Measurements from ENCODE around the gene CNBD2.
"Not testable (repeated sequence)": the region's sequence is repeated elsewhere in the genome, so short reads cannot be mapped to it uniquely, and the experiment has no call there.

Gene CNBD2
- total RNA-seq: 0.43 to 1.9 (median 1.0) reads per million in 18 experiments

GRCh38 chr20:35967979-35968640 lies at the start of gene CNBD2:
TSS of gene CNBD2 (plus strand) at chr20:35968590. CDS start at chr20:35968763, 173 bp downstream.
- DNase-seq: no peak

GRCh38 chr20:35920523-35920922 lies 47.9 kb upstream of the CNBD2 start:
- no peak for DNase-seq

- no peak for DNase-seq
Measured at GRCh38 chr20:35929301-35929700, 39.1 kb upstream of the CNBD2 start.

GRCh38 chr20:35934050-35934449 lies 34.3 kb upstream of the CNBD2 start:
- DNase-seq: no peak

GRCh38 chr20:35939264-35939663 lies 29.1 kb upstream of the CNBD2 start:
- no peak for DNase-seq

- no peak for DNase-seq
Measured at GRCh38 chr20:35941620-35942019, 26.8 kb upstream of the CNBD2 start.

GRCh38 chr20:35942243-35942642 lies 26.1 kb upstream of the CNBD2 start:
- DNase-seq: peak; percentile 28 to 32

GRCh38 chr20:35947489-35947888 lies 20.9 kb upstream of the CNBD2 start:
- DNase-seq: no peak

GRCh38 chr20:35947907-35948306 lies 20.5 kb upstream of the CNBD2 start:
- no peak for DNase-seq

GRCh38 chr20:35950093-35950492 lies 18.3 kb upstream of the CNBD2 start:
- no peak for DNase-seq

GRCh38 chr20:35952080-35952479 lies 16.3 kb upstream of the CNBD2 start:
- not testable (repeated sequence) for DNase-seq

GRCh38 chr20:35952480-35953386 lies 15.7 kb upstream of the CNBD2 start:
- DNase-seq: peak; percentile 74 to 81

GRCh38 chr20:35953387-35954199 lies 14.8 kb upstream of the CNBD2 start:
- peak; percentile 19 to 55 for DNase-seq

- DNase-seq: peak; percentile 97 to 98
Measured at GRCh38 chr20:35954200-35954906, 14.0 kb upstream of the CNBD2 start, which contains the start of gene SCAND1. TSS of gene SCAND1 (minus strand) at chr20:35954502. CDS start at chr20:35954284, 218 bp downstream.

- DNase-seq: peak; percentile 43 to 55
Measured at GRCh38 chr20:35954907-35955251, 13.5 kb upstream of the CNBD2 start.

GRCh38 chr20:35956616-35957015 lies 11.8 kb upstream of the CNBD2 start:
- DNase-seq: no peak

- DNase-seq: not testable (repeated sequence)
Measured at GRCh38 chr20:35959291-35959690, 9.1 kb upstream of the CNBD2 start.

GRCh38 chr20:35963878-35964277 lies 4.5 kb upstream of the CNBD2 start:
- no peak for DNase-seq

- DNase-seq: no peak
Measured at GRCh38 chr20:35968930-35969329, 540 bp downstream of the CNBD2 start.

- no peak for DNase-seq
Measured at GRCh38 chr20:35971981-35972380, 3.6 kb downstream of the CNBD2 start.

GRCh38 chr20:35972462-35972861 lies 4.1 kb downstream of the CNBD2 start:
- DNase-seq: no peak

- no peak for DNase-seq
Measured at GRCh38 chr20:35974256-35974655, 5.9 kb downstream of the CNBD2 start.

Measured in inflammatory macrophage (primary cell).